ENCODE measurements around the gene ABCA12. TPM values are rescaled to one million over a fixed set of nuclear protein-coding genes. Genes with fewer than 3 reads are reported as not detected.

Gene ABCA12
- total RNA-seq, 1 experiment from 2014 or later: not detected

- Histone ChIP-seq H3K36me3 (ENCODE audit: control insufficient read depth, insufficient read depth, low read length) (no peaks in the 10 kb centered on the region), H3K27me3 (replicated peaks; ENCODE audit: control insufficient read depth, insufficient read depth, low read length) (no peaks in the 10 kb centered on the region), H3K9me3 (no peaks in the 10 kb centered on the region), H3K4me3 (ENCODE audit: low read depth, low read length) (no peak overlapping the region), H3K4me1 (no peaks in the 10 kb centered on the region; the same call in 1 of the 2 replicates)
- H3K27ac Mint-ChIP-seq (ENCODE audit: unreplicated experiment): no peak overlapping the region
- H3K4me3 Mint-ChIP-seq (ENCODE audit: unreplicated experiment): no peak overlapping the region
- peaks cover 6% of the 10 kb centered on the region for H3K27me3 Mint-ChIP-seq (ENCODE audit: insufficient read depth, unreplicated experiment)
- CTCF ChIA-PET: no interaction called here
- no TSS peak for BruUV-seq (replicated peaks)
- no peak for DNase-seq
- H3K4me1 Mint-ChIP-seq (ENCODE audit: low read depth, unreplicated experiment): no peaks in the 10 kb centered on the region
- H3K36me3 Mint-ChIP-seq (ENCODE audit: insufficient read depth, unreplicated experiment): no peaks in the 10 kb centered on the region
- POLR2A ChIA-PET: no interaction called here
- H3K9me3 Mint-ChIP-seq (ENCODE audit: unreplicated experiment): no peaks in the 10 kb centered on the region
- no peak for TF ChIP-seq CTCF (IDR thresholded peaks at IDR 0.05; ENCODE audit: insufficient read depth in 1 of 2, low read depth in 1 of 2, low read length in 1 of 2, severe bottlenecking in 1 of 2, unreplicated experiment in 1 of 2)
- intact Hi-C loops (cut with micrococcal nuclease; ENCODE audit: unreplicated experiment): no loop called here
Observed at GRCh38 chr2:214881647-214882202, 256.7 kb downstream of the ABCA12 start.

Other genes starting within 250 kb of the ABCA12 start
- gene ATIC, start 173.4 kb upstream of the ABCA12 start, total RNA-seq (2022): 318 and 325 TPM in 2 replicates